GM19395 (cell line): ENCODE results near the gene DNAJB6.

Experiments
- ATAC-seq: cut with Tn5 transposase; IDR thresholded peaks from one replicate; pipeline ENCODE4 v1.9.1; 2021; ENCODE audit warnings: mild to moderate bottlenecking, moderate library complexity; ENCODE audit not compliant: unreplicated experiment

Gene DNAJB6

DNA sequence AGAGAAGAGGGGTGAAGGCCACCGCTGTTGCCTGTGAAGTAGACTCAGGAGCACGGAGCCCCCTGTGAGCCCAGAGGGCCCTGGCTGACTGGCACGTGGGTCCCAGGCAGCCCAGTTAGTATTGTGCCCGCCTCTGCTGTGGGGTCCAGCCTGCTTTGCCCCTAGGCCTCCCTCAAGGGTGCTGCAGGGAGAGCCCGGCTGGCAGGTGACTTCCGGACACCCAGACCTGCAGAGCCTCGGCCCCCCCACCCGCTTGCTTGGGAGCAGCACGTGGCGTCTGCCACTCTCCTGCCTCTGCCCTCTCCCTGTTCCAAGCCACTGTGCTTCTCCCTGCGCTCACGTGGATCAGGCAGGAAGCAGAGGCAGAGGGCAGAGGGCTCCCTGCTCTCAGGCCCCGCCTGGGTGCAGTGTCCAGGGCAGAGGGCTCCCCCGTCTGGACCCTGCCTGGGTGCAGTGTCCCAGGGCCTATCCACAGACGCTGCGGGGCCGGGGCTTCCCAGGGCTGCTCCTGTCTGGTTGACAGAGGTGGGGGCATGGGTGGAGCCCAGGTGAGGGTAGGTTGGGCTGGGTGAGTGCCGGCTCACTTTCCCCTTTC lies 88.4 kb downstream of the DNAJB6 start:
- no peak for ATAC-seq

DNA sequence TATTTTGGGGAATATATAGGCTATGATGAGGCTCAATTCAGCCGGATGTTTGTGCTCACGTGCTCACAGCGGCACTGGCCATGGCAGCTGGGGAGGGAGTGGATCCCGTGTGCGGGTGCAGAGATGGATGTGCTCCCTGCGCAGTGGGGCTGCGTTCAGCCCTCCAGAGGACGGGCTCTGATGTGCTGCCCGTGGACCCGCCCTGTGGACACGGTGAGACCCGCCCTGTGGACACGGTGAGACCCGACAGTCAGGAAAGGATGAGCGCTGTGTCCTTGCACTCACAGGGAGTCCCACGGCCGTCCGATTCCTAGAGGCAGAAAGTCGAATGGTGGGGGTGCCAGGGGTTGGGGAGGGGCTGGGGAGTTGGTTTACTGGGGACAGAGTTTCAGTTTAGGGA lies 89.0 kb downstream of the DNAJB6 start:
- no peak for ATAC-seq

DNA sequence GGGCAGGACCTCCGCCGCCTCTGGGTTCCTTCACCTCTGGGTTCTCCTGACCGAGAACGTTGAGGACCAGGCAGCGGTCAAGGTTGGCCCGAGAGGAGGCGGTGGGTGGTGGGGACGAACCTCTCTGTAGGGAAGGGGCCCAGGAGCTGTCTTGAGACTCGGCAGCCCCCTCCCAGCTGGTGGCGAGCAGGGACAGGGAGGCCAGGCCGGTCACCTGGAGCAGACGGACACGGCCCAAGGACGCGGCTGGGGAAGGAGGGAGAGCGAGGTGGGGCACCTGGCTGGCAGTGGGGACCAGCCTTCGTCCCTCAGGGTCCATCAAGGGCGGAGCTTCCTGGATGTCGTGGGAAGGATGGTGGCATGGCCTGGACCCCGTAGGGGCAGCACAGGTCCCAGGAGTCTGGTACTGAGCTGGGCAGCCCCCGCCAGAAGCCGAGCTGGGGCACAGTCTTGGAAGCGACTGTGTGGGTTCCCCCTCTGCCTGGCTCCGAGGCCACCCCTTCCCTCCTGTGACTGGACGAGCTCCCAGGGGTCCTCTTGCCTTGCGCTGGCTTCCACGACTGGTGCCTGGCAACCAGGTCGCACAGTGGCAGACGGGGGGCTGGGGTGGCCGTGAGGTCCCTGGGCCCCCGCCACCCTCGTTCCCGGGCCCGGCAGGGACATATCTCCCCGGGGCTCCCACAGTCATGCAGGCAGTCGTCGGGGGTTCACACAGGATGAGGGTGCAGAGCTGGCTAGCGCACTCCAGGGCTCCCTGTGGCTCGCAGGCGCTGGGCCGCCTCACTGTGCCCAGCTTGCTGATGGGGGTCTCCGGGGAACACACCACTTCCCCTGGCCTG lies 89.9 kb downstream of the DNAJB6 start:
- no peak for ATAC-seq

- ATAC-seq: no peak
Observed at GRCh38 chr7:157427811-157428553, 91.2 kb downstream of the DNAJB6 start.

- no peak for ATAC-seq
Observed at GRCh38 chr7:157428554-157428945, 91.7 kb downstream of the DNAJB6 start.

- ATAC-seq: no peak
Observed at GRCh38 chr7:157429001-157429679, 92.3 kb downstream of the DNAJB6 start.

DNA sequence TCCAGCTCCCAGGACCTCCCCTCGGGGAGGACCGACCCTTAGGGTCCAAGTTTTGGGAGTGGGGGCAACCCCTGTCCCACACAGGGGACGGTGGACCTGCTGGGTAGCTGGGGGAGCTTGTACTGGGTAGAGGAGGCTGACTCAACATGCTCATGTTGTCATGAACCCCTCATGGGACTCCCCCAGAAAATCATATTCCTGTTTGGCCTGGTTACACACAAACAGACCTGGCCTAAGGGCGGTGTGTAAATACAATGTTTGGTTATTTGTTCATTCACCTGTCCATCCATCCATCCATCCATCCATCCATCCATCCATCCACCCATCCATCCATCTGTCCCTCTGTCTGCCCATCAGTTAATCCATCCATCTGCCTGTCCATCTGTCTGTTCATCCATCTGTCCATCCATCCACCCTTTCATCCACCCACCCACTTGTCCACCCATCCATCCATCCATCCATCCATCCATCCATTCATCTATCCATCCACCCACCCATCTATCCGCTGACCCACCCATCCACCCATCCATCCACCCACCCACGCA lies 92.9 kb downstream of the DNAJB6 start:
- ATAC-seq: no peak

GRCh38 chr7:157430721-157431120 lies 93.9 kb downstream of the DNAJB6 start:
- ATAC-seq: no peak

DNA sequence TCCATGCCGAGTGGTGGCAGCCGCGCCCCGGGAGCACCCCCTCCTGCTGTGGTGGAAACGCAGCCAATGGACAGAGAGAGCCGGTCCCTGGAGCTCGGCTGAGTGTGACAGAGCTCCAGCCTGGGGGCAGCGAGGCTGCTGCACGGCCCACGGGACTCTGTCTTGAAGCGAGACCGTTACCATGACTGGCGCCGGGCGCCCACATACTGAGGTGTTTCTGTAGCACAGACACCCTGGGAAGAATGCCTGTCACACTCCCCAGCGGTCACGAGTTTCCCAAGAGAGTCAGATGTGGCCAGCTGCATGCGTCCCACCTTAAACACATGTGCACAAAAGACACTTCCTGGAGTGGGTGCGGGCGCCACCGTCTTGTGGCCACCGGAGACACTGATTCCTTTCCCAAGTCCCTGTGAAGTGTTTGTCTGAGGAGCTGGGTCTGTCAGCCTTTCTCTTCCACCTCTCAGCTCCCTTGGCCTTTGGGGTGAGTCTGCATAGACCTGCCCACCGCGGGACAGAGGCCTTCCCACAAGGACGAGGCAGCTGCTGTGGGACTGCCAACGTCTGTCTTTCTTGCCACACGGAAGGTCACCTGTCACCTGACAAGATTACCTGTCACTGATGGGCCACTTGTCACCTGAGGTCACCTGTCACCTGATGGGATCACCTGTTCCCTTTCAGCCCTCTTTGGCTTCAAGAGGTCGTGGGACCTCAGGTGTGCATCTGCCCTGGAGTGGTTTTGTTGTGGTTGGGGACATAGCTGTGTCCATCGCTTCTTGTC lies 94.6 kb downstream of the DNAJB6 start:
- ATAC-seq: no peak

DNA sequence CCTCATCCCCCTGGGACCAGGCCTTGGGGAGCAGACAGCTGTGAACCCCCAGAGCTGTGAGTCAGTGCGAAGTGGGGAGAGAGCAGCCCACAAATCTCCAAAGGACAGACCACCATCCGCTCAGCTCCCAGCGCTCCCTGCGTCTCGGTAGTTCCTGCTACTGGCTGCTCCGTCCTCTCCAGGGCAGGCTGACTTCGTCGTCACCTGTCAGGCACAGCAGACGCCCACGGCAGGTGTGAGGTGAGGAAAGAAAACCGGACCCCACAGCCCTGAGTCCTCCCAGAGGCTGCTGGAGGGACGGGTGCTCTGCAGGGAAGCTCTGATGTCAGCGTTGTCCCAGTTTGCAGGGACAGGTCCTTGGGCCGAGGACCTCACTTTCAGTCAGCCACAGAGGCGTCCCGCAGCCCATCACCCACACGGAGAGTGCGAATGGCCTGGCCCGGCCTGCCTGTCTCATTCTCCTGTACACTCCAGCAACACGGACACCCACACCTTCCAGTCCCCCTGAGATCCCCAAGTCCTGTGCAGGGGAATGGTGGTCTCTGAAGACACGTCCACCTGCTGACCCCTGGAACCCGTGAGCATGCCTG lies 95.2 kb downstream of the DNAJB6 start:
- ATAC-seq: no peak

- peak; percentile 44 for ATAC-seq
Observed at GRCh38 chr7:157432541-157432956, 95.7 kb downstream of the DNAJB6 start.

DNA sequence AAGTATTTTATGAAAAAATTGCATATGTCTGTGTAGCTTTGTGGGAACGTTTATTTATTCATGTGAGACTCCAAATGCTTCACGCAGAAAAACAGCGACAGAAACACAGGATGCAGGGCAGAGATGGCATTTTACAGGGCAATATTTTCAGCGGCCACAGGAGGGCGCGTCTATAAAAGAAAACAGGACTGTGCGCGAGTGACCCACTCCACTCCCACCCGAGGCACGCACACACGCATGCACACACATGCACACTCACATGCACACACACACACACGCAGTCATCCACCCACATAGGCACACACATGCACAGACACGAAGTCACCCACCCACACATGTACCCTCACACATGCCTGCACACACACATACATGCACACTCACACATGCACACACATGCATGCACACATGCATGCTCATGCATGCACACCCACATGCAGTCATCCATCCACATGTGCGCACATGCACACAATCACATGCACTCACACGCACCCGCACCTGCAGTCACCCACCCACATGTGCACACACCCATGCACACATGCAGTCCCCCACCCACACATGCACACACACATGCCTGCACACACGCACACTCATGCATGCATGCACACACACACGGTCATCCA lies 96.3 kb downstream of the DNAJB6 start:
- ATAC-seq: peak; percentile 67

DNA sequence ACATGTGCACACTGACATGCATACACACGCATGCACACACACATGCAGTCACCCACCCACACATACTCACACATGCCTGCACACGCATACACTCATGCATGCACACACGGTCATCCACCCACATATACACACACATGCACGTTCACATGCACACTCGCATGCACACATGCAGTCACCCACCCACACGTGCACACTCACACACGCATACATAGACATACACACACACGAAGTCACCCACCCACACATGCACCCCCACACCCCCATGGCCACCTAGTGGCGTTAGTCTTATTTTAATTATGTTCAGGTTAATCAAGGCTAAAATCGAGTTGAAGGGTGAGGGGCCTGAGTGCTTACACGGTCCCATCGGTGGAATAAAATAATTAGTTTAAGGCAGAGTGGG lies 96.8 kb downstream of the DNAJB6 start:
- no peak for ATAC-seq

DNA sequence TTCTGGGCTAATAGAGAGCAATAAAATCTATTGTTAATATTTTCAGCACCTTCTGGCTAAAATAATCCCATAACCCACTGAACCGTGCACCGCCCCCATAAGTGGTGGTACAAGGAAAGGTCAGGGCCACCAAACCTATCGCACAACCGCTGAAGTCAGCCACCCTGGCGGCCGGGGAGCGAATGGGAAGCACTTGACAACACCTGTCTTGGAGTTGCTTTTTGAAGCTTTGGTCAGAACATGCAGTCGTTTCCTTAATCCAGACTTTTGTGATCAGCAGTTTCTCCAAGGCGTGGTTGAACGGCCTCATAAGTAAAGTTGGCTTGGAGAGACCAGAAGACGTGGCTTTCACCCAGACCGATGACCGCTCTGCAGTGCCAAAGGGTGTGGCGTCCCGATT lies 97.4 kb downstream of the DNAJB6 start:
- no peak for ATAC-seq

DNA sequence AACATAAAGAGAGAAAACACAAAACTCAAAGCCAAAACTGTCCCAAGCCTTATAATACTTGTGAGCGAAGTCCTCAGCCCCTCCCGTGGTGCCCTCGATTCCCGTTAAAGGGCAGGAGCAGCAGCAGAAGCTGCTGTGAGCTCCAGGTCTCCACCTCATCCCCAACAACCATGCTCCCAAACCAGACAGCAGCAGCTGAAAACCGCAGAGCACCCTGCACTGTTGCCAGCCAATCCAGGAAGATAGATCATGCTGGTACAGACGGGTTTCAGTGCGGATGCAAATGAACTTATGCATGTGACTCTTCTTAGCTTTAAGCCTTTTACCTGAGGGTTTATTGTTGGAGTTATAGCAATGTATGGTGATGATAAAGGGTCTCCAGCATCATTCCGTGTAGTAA lies 97.9 kb downstream of the DNAJB6 start:
- no peak for ATAC-seq

DNA sequence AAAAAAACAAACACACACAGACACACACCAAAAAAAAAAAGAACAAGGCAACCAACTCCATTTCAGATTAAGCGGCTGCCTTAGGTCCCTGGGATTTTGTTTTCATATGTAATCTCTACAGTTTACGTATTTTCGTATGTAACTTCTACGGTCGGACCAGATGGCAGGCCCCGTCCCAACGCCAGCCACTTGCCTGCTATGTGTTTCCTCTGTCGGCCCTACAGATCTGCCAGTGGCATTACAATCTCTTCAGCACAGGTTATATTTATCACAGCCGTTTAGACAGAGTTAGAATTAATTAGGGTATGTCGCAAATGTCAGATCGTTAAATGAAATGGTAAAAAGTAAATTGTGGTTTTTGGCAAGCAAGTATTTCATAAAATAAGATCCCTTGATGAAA lies 99.3 kb downstream of the DNAJB6 start:
- no peak for ATAC-seq

GRCh38 chr7:157436763-157437480 lies 100.1 kb downstream of the DNAJB6 start:
- ATAC-seq: no peak

DNA sequence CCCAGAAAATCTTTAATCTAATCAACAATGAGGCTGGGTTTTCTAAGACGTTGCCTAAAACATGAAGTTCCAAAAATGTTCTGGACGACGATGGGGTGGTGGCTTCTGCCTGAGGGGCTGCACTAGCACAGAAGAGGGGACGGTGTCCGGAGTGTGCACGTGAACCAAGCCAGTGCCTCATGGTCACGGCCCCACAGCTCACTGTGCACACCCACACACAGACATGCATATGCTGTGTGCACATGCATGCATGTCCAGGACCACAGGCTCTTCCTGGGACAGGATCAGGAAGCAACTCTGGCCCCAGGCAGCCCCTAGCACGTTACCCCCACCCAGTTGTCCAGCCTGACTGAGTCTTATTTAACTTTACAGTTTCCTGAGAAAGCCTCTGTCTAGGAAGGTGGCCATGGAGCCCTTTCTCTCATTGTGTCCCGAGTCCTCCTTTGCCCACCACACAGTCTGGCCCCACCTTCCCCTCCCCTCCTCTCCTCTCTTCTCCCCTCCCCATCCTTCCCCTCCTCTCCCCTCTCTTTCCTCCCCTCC lies 100.8 kb downstream of the DNAJB6 start:
- ATAC-seq: no peak
